NCI-H446 treated with DMSO at 0.1 percent for 48 hours (cell line): ENCODE data around the gene DGAT2L6.

ENCODE experiments used
- DNase-seq: peaks from one replicate; lab custom pipeline; 2025; lab: John Stamatoyannopoulos, UW

DGAT2L6 gene

GRCh38 chrX:70176938-70177533 is at the start of gene DGAT2L6:
Gene DGAT2L6, plus strand, starts transcription at chrX:70177483. Its CDS starts 100 bp downstream, at chrX:70177583.
- no peak for DNase-seq

- DNase-seq: no peak
Observed at GRCh38 chrX:70128071-70128470, 49.2 kb upstream of the DGAT2L6 start.

- DNase-seq: no peak
Observed at GRCh38 chrX:70129816-70130215, 47.5 kb upstream of the DGAT2L6 start.

- peak; percentile 9 for DNase-seq
Observed at GRCh38 chrX:70132224-70132623, 45.1 kb upstream of the DGAT2L6 start.

GRCh38 chrX:70132877-70133302 is 44.4 kb upstream of the DGAT2L6 start:
- no peak for DNase-seq

GRCh38 chrX:70133303-70134115 is 43.8 kb upstream of the DGAT2L6 start, which contains the start of gene IGBP1:
Gene IGBP1, plus strand, starts transcription at chrX:70133447. Its CDS starts 501 bp downstream, at chrX:70133948.
- peak; percentile 80 for DNase-seq

GRCh38 chrX:70134116-70134477 is 43.2 kb upstream of the DGAT2L6 start:
- no peak for DNase-seq

- no peak for DNase-seq
Observed at GRCh38 chrX:70138622-70139021, 38.7 kb upstream of the DGAT2L6 start.

- DNase-seq: no peak
Observed at GRCh38 chrX:70139736-70140135, 37.5 kb upstream of the DGAT2L6 start.

- DNase-seq: no peak
Observed at GRCh38 chrX:70141373-70141772, 35.9 kb upstream of the DGAT2L6 start.

GRCh38 chrX:70166601-70167590 is 10.4 kb upstream of the DGAT2L6 start:
- DNase-seq: no peak

- no peak for DNase-seq
Observed at GRCh38 chrX:70168238-70169188, 8.8 kb upstream of the DGAT2L6 start.

- DNase-seq: no peak
Observed at GRCh38 chrX:70169281-70169680, 8.0 kb upstream of the DGAT2L6 start.

GRCh38 chrX:70171624-70172023 is 5.7 kb upstream of the DGAT2L6 start:
- no peak for DNase-seq

GRCh38 chrX:70172221-70172620 is 5.1 kb upstream of the DGAT2L6 start:
- DNase-seq: no peak

GRCh38 chrX:70172964-70173363 is 4.3 kb upstream of the DGAT2L6 start:
- no peak for DNase-seq

- DNase-seq: peak; percentile 18
Observed at GRCh38 chrX:70174754-70175153, 2.5 kb upstream of the DGAT2L6 start.

GRCh38 chrX:70175338-70175737 is 1.9 kb upstream of the DGAT2L6 start:
- no peak for DNase-seq

GRCh38 chrX:70183091-70183490 is 5.8 kb downstream of the DGAT2L6 start:
- DNase-seq: no peak

GRCh38 chrX:70190225-70190624 is 12.9 kb downstream of the DGAT2L6 start:
- no peak for DNase-seq
